IPS-20b (cell line): ENCODE results near the gene TPI1.
"Not testable (repeated sequence)": the region's sequence is repeated elsewhere in the genome, so short reads cannot be mapped to it uniquely, and the experiment has no call there.

Experiments used
- H3K27ac ChIP-seq: one replicate; pipeline ENCODE4 v1.5.1; 2013; ENCODE audit warnings: low read length
- H3K27me3 ChIP-seq: 2 replicates; pipeline ENCODE4 v1.6.1; 2013; ENCODE audit warnings: mild to moderate bottlenecking, low read length, inconsistent platforms; ENCODE audit not compliant: insufficient read depth
- H3K36me3 ChIP-seq: 2 replicates; pipeline ENCODE4 v1.6.1; 2013; ENCODE audit warnings: low read depth, mild to moderate bottlenecking, inconsistent platforms, low read length, moderate library complexity; ENCODE audit not compliant: insufficient read depth
- H3K4me1 ChIP-seq: 2 replicates; pipeline ENCODE4 v1.6.1; 2013; ENCODE audit warnings: mild to moderate bottlenecking, control low read depth, inconsistent platforms, low read length, moderate library complexity; ENCODE audit not compliant: insufficient read depth
- H3K4me3 ChIP-seq: 2 replicates; pipeline ENCODE4 v1.5.1; 2013; ENCODE audit warnings: mild to moderate bottlenecking, low read length, inconsistent platforms
- H3K9ac ChIP-seq: 2 replicates; pipeline ENCODE4 v1.6.1; 2013; ENCODE audit warnings: low read depth, mild to moderate bottlenecking, inconsistent platforms, low read length, moderate library complexity
- H3K9me3 ChIP-seq: 2 replicates; pipeline ENCODE4 v1.6.1; 2013; ENCODE audit warnings: mild to moderate bottlenecking, low read depth, low read length, inconsistent platforms; ENCODE audit not compliant: insufficient read depth

TPI1 gene

GRCh38 chr12:6865307-6865706 lies 2.0 kb upstream of the TPI1 start:
- H3K36me3 ChIP-seq: peaks cover 70% of the 10 kb centered on the region
- H3K4me1 ChIP-seq: not testable (repeated sequence)

GRCh38 chr12:6866163-6866919 lies 990 bp upstream of the TPI1 start:
- no peak overlapping the region for H3K27ac ChIP-seq
- H3K27me3 ChIP-seq: no peaks in the 10 kb centered on the region
- peak overlapping the region; percentile 98 for H3K4me3 ChIP-seq
- peak overlapping the region; percentile 83; the same call in 1 of the 2 replicates for H3K9ac ChIP-seq
- peaks cover 70% of the 10 kb centered on the region for H3K36me3 ChIP-seq
- peaks cover 7% of the 10 kb centered on the region; the same call in 1 of the 2 replicates for H3K4me1 ChIP-seq
- no peaks in the 10 kb centered on the region for H3K9me3 ChIP-seq

More at GRCh38 chr12:6865307-6865706, 2.0 kb upstream of the TPI1 start:
- not testable (repeated sequence) for H3K4me3 ChIP-seq, H3K27ac ChIP-seq, H3K27me3 ChIP-seq, H3K9ac ChIP-seq, H3K9me3 ChIP-seq

GRCh38 chr12:6866920-6867412 lies 365 bp upstream of the TPI1 start:
- peaks cover 69% of the 10 kb centered on the region for H3K36me3 ChIP-seq
- peak overlapping the region; percentile 98 for H3K4me3 ChIP-seq
- peak overlapping the region; percentile 83; the same call in 1 of the 2 replicates for H3K9ac ChIP-seq
- peaks cover 10% of the 10 kb centered on the region; the same call in 1 of the 2 replicates for H3K4me1 ChIP-seq
- H3K27me3 ChIP-seq: no peaks in the 10 kb centered on the region
- peak overlapping the region; percentile 48 for H3K27ac ChIP-seq
- no peaks in the 10 kb centered on the region for H3K9me3 ChIP-seq

- Histone ChIP-seq H3K9me3 (no peaks in the 10 kb centered on the region), H3K9ac (peak overlapping the region; percentile 90; the same call in 1 of the 2 replicates), H3K4me1 (peaks cover 11% of the 10 kb centered on the region; the same call in 1 of the 2 replicates), H3K36me3 (peaks cover 56% of the 10 kb centered on the region), H3K27me3 (no peaks in the 10 kb centered on the region), H3K4me3 (peak overlapping the region; percentile 98), H3K27ac (peak overlapping the region; percentile 73)
Measured at GRCh38 chr12:6868211-6869048, 1.1 kb downstream of the TPI1 start.

GRCh38 chr12:6869049-6870021 lies 2.0 kb downstream of the TPI1 start:
- no peaks in the 10 kb centered on the region for H3K9me3 ChIP-seq
- peak overlapping the region; percentile 98 for H3K4me3 ChIP-seq
- H3K4me1 ChIP-seq: peaks cover 11% of the 10 kb centered on the region; the same call in 1 of the 2 replicates
- H3K9ac ChIP-seq: peak overlapping the region; percentile 90; the same call in 1 of the 2 replicates
- H3K27me3 ChIP-seq: no peaks in the 10 kb centered on the region
- H3K36me3 ChIP-seq: peaks cover 47% of the 10 kb centered on the region
- no peak overlapping the region for H3K27ac ChIP-seq

- H3K27ac ChIP-seq, H3K9me3 ChIP-seq, H3K27me3 ChIP-seq, H3K4me3 ChIP-seq, H3K9ac ChIP-seq: not testable (repeated sequence)
- peaks cover 39% of the 10 kb centered on the region for H3K36me3 ChIP-seq
- H3K4me1 ChIP-seq: peaks cover 11% of the 10 kb centered on the region; the same call in 1 of the 2 replicates
Measured at GRCh38 chr12:6870304-6870703, 3.0 kb downstream of the TPI1 start.

- H3K27me3 ChIP-seq: no peaks in the 10 kb centered on the region
- peak overlapping the region; percentile 64 for H3K27ac ChIP-seq
- H3K36me3 ChIP-seq: peaks cover 33% of the 10 kb centered on the region
- H3K9ac ChIP-seq: peak overlapping the region; percentile 95; the same call in 1 of the 2 replicates
- H3K4me1 ChIP-seq: peaks cover 11% of the 10 kb centered on the region; the same call in 1 of the 2 replicates
- no peaks in the 10 kb centered on the region for H3K9me3 ChIP-seq
- H3K4me3 ChIP-seq: peak overlapping the region; percentile 96
Measured at GRCh38 chr12:6871052-6871957, 4.0 kb downstream of the TPI1 start.

- Histone ChIP-seq H3K4me1 (0 out of 2 replicates have a peak, but pooled peaks cover 5% of the 10 kb centered on the region), H3K27ac (peak overlapping the region; percentile 64), H3K9ac (peak overlapping the region; percentile 95), H3K36me3 (peaks cover 33% of the 10 kb centered on the region), H3K9me3 (no peaks in the 10 kb centered on the region), H3K27me3 (no peaks in the 10 kb centered on the region), H3K4me3 (peak overlapping the region; percentile 96)
Measured at GRCh38 chr12:6872073-6873048, 5.0 kb downstream of the TPI1 start.

GRCh38 chr12:6873094-6874014 lies 6.0 kb downstream of the TPI1 start, which contains the start of gene SPSB2:
Gene SPSB2, minus strand, starts transcription at chr12:6873303. Its CDS starts 402 bp downstream, at chr12:6872901.
- peak within 1 kb of the TSS; percentile 96 for H3K4me3 ChIP-seq
- H3K27ac ChIP-seq: peak within 1 kb of the TSS; percentile 64
- no peaks in the 10 kb centered on the region for H3K27me3 ChIP-seq
- no peaks in the 10 kb centered on the region for H3K9me3 ChIP-seq
- H3K9ac ChIP-seq: peak within 1 kb of the TSS; percentile 95
- H3K4me1 ChIP-seq: 0 out of 2 replicates have a peak, but pooled peaks cover 5% of the 10 kb centered on the region
- H3K36me3 ChIP-seq: peaks cover 33% of the 10 kb centered on the region
